Measurements from ENCODE around the gene GRIN2C. TPM values are rescaled to one million over a fixed set of nuclear protein-coding genes. Genes with fewer than 3 reads are reported as not detected.

GRIN2C gene
- total RNA-seq, 1 experiment from 2014 or later, result 5.2 TPM

- BruUV-seq (replicated peaks), result no TSS peak
These were observed 28.1 kb downstream of the GRIN2C start for GRCh38 chr17:74831444-74832146.

DNA sequence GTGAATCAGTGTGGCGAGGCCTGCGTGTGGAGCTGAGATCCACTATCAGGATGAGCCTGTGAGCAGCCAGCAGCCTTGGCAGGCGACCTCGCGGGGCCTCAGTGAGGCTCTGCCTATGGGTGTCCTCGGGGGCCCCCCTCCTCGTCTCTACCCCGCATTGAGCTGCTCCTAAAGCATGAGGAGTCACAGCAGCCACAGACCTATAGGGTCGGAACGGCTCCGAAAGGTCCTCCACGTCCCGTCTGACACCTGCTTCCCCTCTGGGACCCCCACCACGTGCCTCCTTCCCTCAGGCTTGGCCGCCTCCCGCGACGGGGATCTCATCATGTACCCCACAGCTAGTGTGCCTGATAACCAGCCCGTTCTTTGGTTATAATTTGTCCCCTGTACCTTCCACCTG lies 28.8 kb downstream of the GRIN2C start:
- no peak overlapping the region for H3K4me3 ChIP-seq (ENCODE audit: low read depth, low read length)
- DNase-seq, result no peak
- no peaks in the 10 kb centered on the region for H3K27me3 ChIP-seq (replicated peaks; ENCODE audit: control insufficient read depth, insufficient read depth, low read length)
- ChIA-PET CTCF (interaction anchor here (0.7 kb wide), 1 partner anchor 31 kb away, joined by 4 read pairs; no protein-coding TSS in a partner anchor), POLR2A (no interaction called here)
- TF ChIP-seq, protein P1, sequence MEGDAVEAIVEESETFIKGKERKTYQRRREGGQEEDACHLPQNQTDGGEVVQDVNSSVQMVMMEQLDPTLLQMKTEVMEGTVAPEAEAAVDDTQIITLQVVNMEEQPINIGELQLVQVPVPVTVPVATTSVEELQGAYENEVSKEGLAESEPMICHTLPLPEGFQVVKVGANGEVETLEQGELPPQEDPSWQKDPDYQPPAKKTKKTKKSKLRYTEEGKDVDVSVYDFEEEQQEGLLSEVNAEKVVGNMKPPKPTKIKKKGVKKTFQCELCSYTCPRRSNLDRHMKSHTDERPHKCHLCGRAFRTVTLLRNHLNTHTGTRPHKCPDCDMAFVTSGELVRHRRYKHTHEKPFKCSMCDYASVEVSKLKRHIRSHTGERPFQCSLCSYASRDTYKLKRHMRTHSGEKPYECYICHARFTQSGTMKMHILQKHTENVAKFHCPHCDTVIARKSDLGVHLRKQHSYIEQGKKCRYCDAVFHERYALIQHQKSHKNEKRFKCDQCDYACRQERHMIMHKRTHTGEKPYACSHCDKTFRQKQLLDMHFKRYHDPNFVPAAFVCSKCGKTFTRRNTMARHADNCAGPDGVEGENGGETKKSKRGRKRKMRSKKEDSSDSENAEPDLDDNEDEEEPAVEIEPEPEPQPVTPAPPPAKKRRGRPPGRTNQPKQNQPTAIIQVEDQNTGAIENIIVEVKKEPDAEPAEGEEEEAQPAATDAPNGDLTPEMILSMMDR (IDR thresholded peaks at IDR 0.05; ENCODE audit: insufficient read depth in 1 of 2, low read depth in 1 of 2, low read length in 1 of 2, severe bottlenecking in 1 of 2, unreplicated experiment in 1 of 2), result no peak
- H3K4me1 ChIP-seq, result peaks cover 5% of the 10 kb centered on the region; the same call in 1 of the 2 replicates
- no peaks in the 10 kb centered on the region for H3K4me1 Mint-ChIP-seq (ENCODE audit: low read depth, unreplicated experiment)
- H3K9me3 ChIP-seq, result no peaks in the 10 kb centered on the region
- H3K36me3 Mint-ChIP-seq (ENCODE audit: insufficient read depth, unreplicated experiment), result peaks cover 5% of the 10 kb centered on the region
- intact Hi-C loops (cut with micrococcal nuclease; ENCODE audit: unreplicated experiment), result no loop called here
- H3K27me3 Mint-ChIP-seq (ENCODE audit: insufficient read depth, unreplicated experiment), result no peaks in the 10 kb centered on the region
- H3K27ac Mint-ChIP-seq (ENCODE audit: unreplicated experiment), result no peak overlapping the region
- no TSS peak for BruUV-seq (replicated peaks)
- no peaks in the 10 kb centered on the region for H3K9me3 Mint-ChIP-seq (ENCODE audit: unreplicated experiment)
- no peak overlapping the region for H3K4me3 Mint-ChIP-seq (ENCODE audit: unreplicated experiment)
- H3K36me3 ChIP-seq (ENCODE audit: control insufficient read depth, insufficient read depth, low read length), result no peaks in the 10 kb centered on the region

More at GRCh38 chr17:74831444-74832146, 28.1 kb downstream of the GRIN2C start:
- no peak overlapping the region for H3K27ac Mint-ChIP-seq (ENCODE audit: unreplicated experiment)
- H3K4me1 Mint-ChIP-seq (ENCODE audit: low read depth, unreplicated experiment), result no peaks in the 10 kb centered on the region
- CTCF ChIA-PET, result interaction anchor here (0.7 kb wide), 1 partner anchor 30 kb away, joined by 4 read pairs; no protein-coding TSS in a partner anchor
- H3K27me3 Mint-ChIP-seq (ENCODE audit: insufficient read depth, unreplicated experiment), result no peaks in the 10 kb centered on the region
- POLR2A ChIA-PET, result interaction anchor here (0.6 kb wide), 1 partner anchor 85 kb away, joined by 4 read pairs; no protein-coding TSS in a partner anchor
- no peaks in the 10 kb centered on the region for H3K9me3 Mint-ChIP-seq (ENCODE audit: unreplicated experiment)
- intact Hi-C loops (cut with micrococcal nuclease; ENCODE audit: unreplicated experiment), result no loop called here
- DNase-seq, result no peak
- Histone ChIP-seq H3K9me3 (no peaks in the 10 kb centered on the region), H3K27me3 (replicated peaks; ENCODE audit: control insufficient read depth, insufficient read depth, low read length) (no peaks in the 10 kb centered on the region), H3K4me1 (peaks cover 5% of the 10 kb centered on the region; the same call in 1 of the 2 replicates), H3K36me3 (ENCODE audit: control insufficient read depth, insufficient read depth, low read length) (no peaks in the 10 kb centered on the region), H3K4me3 (ENCODE audit: low read depth, low read length) (no peak overlapping the region)
- TF ChIP-seq, protein P1 (IDR thresholded peaks at IDR 0.05; ENCODE audit: insufficient read depth in 1 of 2, low read depth in 1 of 2, low read length in 1 of 2, severe bottlenecking in 1 of 2, unreplicated experiment in 1 of 2), result no peak
- no peak overlapping the region for H3K4me3 Mint-ChIP-seq (ENCODE audit: unreplicated experiment)
- H3K36me3 Mint-ChIP-seq (ENCODE audit: insufficient read depth, unreplicated experiment), result peaks cover 5% of the 10 kb centered on the region

DNA sequence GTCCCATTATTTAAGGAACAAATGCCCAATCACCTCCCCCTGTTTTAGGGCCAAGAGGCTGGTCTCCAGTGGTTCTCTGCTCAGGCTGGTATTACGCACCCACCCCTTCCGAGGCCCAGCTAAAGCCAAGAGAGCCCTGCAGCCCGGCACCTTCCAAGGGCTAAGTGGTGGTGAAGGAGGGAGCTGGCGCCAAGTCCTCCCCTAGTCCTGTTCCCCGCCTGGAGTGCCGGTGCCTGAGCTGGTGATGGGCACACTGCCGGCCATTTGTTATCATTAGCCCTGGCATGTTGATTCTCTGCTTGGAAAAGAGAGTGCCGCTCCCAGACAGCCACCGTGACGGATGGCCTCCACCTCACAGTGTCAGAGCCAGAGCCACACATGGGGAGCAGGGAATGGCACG lies 31.9 kb downstream of the GRIN2C start:
- ChIA-PET CTCF (no interaction called here), POLR2A (no interaction called here)
- DNase-seq, result no peak
- no peaks in the 10 kb centered on the region for H3K4me1 Mint-ChIP-seq (ENCODE audit: low read depth, unreplicated experiment)
- no peaks in the 10 kb centered on the region for H3K9me3 Mint-ChIP-seq (ENCODE audit: unreplicated experiment)
- no peak overlapping the region for H3K4me3 Mint-ChIP-seq (ENCODE audit: unreplicated experiment)
- no peak overlapping the region for H3K27ac Mint-ChIP-seq (ENCODE audit: unreplicated experiment)
- Histone ChIP-seq H3K4me1 (peaks cover 5% of the 10 kb centered on the region; the same call in 1 of the 2 replicates), H3K36me3 (ENCODE audit: control insufficient read depth, insufficient read depth, low read length) (no peaks in the 10 kb centered on the region), H3K9me3 (no peaks in the 10 kb centered on the region), H3K27me3 (replicated peaks; ENCODE audit: control insufficient read depth, insufficient read depth, low read length) (no peaks in the 10 kb centered on the region), H3K4me3 (ENCODE audit: low read depth, low read length) (no peak overlapping the region)
- no TSS peak for BruUV-seq (replicated peaks)
- H3K36me3 Mint-ChIP-seq (ENCODE audit: insufficient read depth, unreplicated experiment), result peaks cover 5% of the 10 kb centered on the region
- intact Hi-C loops (cut with micrococcal nuclease; ENCODE audit: unreplicated experiment), result no loop called here
- TF ChIP-seq, protein P1 (IDR thresholded peaks at IDR 0.05; ENCODE audit: insufficient read depth in 1 of 2, low read depth in 1 of 2, low read length in 1 of 2, severe bottlenecking in 1 of 2, unreplicated experiment in 1 of 2), result no peak
- no peaks in the 10 kb centered on the region for H3K27me3 Mint-ChIP-seq (ENCODE audit: insufficient read depth, unreplicated experiment)

Measured in Caco-2 (cell line).